Astrocyte of the spinal cord (primary cell): ENCODE measurements around the gene PPARD.

ENCODE experiments used
- DNase-seq: peaks from one replicate; pipeline ENCODE4 v3.0.0; 2011; ENCODE audit warnings: low read depth, low spot score
- H3K4me3 ChIP-seq: 2 replicates; pipeline ENCODE4 v1.5.1; 2011; ENCODE audit warnings: low read depth, mild to moderate bottlenecking, low read length, moderate library complexity
- CTCF ChIP-seq: IDR thresholded peaks from 2 replicates; pipeline ENCODE4 v1.5.1; 2012; ENCODE audit warnings: low read depth, mild to moderate bottlenecking, low read length, inconsistent platforms
- in situ Hi-C: cut with HindIII; loops from 2 replicates; pipeline ENCODE4 v1.10.0; 2017; ENCODE audit warnings: low sequenced_read_pairs

PPARD gene

DNA sequence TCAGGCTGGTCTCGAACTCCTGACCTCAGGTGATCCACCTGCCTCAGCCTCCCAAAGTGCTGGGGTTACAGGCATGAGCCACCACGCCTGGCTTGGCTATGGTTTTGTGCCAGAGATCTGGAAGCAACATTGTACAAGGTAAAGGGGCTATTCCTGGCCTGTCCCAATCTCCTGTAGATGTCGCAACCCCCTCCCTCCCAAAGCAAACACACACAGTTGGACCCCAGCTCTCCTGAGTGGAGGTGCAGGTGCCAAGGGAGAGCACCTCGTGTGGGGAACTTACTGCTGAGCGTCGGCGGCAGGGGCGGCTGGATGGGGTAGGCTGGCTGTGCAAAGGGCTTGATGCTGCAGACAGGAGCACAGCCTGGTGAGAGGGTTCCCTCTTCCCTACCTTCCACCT is 134.7 kb downstream of the PPARD start:
- DNase-seq, result no peak
- no peak overlapping the region for H3K4me3 ChIP-seq
- in situ Hi-C loops, result no loop called here
- TF ChIP-seq CTCF, result no peak
